ENCODE results near the gene CC2D1A. TPM values are rescaled to one million over a fixed set of nuclear protein-coding genes. Genes with fewer than 3 reads are reported as not detected.

CC2D1A gene
- 31.7 and 32.4 TPM in 2 replicates for total RNA-seq
- long read RNA-seq: 0 reads

DNA sequence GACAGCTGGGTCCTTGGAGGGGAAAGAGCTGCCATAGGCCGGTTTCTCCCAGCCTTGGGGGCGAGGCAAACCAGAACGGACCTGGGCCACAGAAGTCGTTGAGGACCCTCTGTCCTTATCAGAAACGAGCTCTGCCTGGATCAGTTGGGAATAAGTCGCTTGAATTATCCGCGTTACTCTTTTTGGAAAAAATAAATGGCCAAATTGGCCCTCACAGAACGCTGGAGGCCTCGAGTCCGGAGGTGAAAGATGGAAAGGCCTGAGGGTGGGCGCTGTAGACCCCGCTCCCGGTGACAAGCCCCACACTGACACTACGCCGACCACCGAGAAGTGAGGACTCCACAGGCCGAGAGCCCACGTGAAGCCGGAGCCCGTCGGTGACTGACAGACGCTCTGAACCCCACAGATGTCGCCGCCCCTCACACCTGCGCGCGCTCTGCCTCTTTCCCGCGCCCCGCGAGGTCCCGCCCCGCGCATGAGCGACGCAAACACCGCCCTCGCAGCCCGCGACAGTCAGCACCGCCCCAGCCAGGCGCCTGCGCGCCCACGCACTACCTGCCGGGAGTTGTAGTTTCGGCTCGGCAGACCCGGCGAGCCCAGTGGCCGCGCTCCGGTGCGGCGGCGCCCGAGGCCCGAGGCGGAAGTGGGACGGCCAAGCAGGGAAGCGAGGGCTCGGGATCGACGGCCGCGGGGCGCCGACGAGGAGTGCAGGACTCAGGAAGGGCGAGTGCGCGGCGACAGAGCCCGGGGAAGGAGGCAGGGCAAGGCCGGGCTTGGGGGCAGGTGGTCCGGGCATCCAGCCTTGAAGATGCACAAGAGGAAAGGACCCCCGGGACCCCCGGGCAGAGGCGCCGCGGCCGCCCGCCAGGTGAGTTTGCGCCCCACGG, at the start of gene CC2D1A, which contains the start of gene BRME1:
Gene CC2D1A, plus strand, starts transcription at position 568 of the 887 bp plus-strand sequence. Its CDS starts 241 bp downstream, at position 809.
Gene BRME1, minus strand, starts transcription at position 484 of the 887 bp plus-strand sequence. CDS start 1,225 bp downstream, outside the sequence.
- H3K9me3 Mint-ChIP-seq: no peaks in the 10 kb centered on the region
- peak within 1 kb of the TSS; percentile 88 for H3K4me3 Mint-ChIP-seq
- peak within 1 kb of the TSS; percentile 57 for H3K27ac Mint-ChIP-seq (ENCODE audit: unreplicated experiment)
- no peak for TF ChIP-seq CTCF (conservative IDR thresholded peaks at IDR 0.05)
- no peaks in the 10 kb centered on the region for H3K27me3 Mint-ChIP-seq (ENCODE audit: low read depth)
- peaks cover 3% of the 10 kb centered on the region for H3K36me3 Mint-ChIP-seq (ENCODE audit: low read depth)
- H3K4me1 Mint-ChIP-seq: peaks cover 11% of the 10 kb centered on the region
- peak; percentile 84 for DNase-seq (ENCODE audit: low read depth, low spot score)

DNA sequence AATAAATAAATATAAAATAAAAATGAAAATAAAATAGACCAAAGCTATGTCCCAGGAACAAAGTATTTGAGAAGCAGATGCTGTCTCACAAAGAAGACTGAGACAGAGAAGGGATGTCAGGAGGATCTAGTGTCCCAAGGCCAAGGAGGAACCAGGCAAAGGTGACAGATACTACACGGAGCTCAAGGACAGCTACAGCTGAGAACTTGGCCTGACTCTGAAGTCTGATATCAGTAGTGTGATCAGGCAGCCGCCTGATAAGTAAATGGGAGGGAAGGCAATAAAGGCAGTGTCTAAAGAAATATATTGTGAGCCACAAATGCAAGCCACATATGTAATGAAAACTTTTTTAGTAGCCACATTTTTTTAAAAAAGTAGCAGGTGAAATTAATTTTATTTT, 49.5 kb upstream of the CC2D1A start:
- peaks cover 9% of the 10 kb centered on the region for H3K4me1 Mint-ChIP-seq
- H3K27me3 Mint-ChIP-seq (ENCODE audit: low read depth): peaks cover 3% of the 10 kb centered on the region
- H3K27ac Mint-ChIP-seq (ENCODE audit: unreplicated experiment): no peak overlapping the region
- H3K36me3 Mint-ChIP-seq (ENCODE audit: low read depth): no peaks in the 10 kb centered on the region
- no peak overlapping the region for H3K4me3 Mint-ChIP-seq
- DNase-seq (ENCODE audit: low read depth, low spot score): no peak
- no peak for TF ChIP-seq CTCF (conservative IDR thresholded peaks at IDR 0.05)
- H3K9me3 Mint-ChIP-seq: no peaks in the 10 kb centered on the region

GRCh38 chr19:13859361-13859880, 46.6 kb upstream of the CC2D1A start:
- Mint-ChIP-seq H3K27me3 (ENCODE audit: low read depth) (peaks cover 26% of the 10 kb centered on the region), H3K4me3 (peak overlapping the region; percentile 28), H3K9me3 (no peaks in the 10 kb centered on the region), H3K36me3 (ENCODE audit: low read depth) (no peaks in the 10 kb centered on the region), H3K27ac (ENCODE audit: unreplicated experiment) (peak overlapping the region; percentile 17), H3K4me1 (peaks cover 22% of the 10 kb centered on the region)
- DNase-seq (ENCODE audit: low read depth, low spot score): no peak
- no peak for TF ChIP-seq CTCF (conservative IDR thresholded peaks at IDR 0.05)

DNA sequence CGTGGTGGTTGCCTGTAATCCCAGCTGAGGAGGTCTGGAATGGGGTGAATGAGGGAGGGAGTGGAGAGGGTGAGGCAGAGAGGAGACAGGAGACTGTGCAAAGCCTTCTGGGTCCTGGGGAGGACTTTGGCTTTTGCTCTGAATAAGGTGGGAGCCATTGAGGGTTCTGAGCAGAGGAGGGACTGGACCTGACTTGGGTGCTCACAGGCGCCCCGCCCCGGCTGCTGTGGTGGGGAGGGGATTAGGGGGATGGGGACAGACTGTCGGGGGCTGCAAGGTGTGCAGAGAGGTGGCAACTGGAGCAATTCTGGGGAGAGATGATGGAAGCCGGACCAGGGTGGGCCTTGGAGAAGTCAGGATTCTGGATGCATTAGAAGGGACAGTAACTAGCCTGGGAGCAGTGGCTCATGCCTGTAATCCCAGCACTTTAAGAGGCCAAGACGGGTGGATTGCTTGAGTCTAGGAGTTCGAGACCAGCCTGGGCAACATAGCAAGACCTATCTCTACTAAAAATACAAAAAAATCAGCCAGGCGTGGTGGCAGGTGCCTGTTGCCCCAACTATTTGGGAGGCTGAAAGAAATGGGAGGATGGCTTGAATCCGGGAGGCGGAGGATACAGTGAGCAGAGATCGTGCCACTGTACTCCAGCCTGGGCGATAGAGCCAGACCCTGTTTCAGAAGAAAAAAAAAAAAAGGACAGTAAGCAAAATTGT, 45.2 kb upstream of the CC2D1A start:
- Mint-ChIP-seq H3K9me3 (no peaks in the 10 kb centered on the region), H3K27ac (ENCODE audit: unreplicated experiment) (no peak overlapping the region), H3K4me3 (peak overlapping the region; percentile 84), H3K27me3 (ENCODE audit: low read depth) (peaks cover 30% of the 10 kb centered on the region), H3K36me3 (ENCODE audit: low read depth) (no peaks in the 10 kb centered on the region), H3K4me1 (peaks cover 25% of the 10 kb centered on the region)
- DNase-seq (ENCODE audit: low read depth, low spot score): no peak
- TF ChIP-seq CTCF (conservative IDR thresholded peaks at IDR 0.05): no peak

DNA sequence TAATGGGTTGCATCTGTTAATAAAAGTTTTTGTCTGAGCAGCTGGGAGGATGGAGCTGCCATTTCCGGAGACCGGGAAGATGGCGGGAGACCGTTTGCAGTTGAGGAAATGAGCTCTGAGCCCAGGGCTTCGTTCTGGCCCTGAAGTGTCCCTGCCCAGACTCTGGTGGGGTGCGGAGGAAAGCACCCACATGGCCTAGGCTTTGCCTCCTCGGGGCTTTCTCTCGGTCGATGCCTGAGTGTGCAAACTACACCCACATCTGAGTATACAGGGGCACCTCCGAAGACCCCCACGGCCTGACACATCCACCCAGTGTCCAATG, 44.6 kb upstream of the CC2D1A start:
- peaks cover 34% of the 10 kb centered on the region for H3K27me3 Mint-ChIP-seq (ENCODE audit: low read depth)
- H3K36me3 Mint-ChIP-seq (ENCODE audit: low read depth): peaks cover 1% of the 10 kb centered on the region
- no peak for TF ChIP-seq CTCF (conservative IDR thresholded peaks at IDR 0.05)
- H3K4me3 Mint-ChIP-seq: peak overlapping the region; percentile 84
- H3K4me1 Mint-ChIP-seq: peaks cover 28% of the 10 kb centered on the region
- no peaks in the 10 kb centered on the region for H3K9me3 Mint-ChIP-seq
- no peak overlapping the region for H3K27ac Mint-ChIP-seq (ENCODE audit: unreplicated experiment)
- DNase-seq (ENCODE audit: low read depth, low spot score): no peak
